Measurements from ENCODE around the gene MEP1A. TPM values are rescaled to one million over a fixed set of nuclear protein-coding genes. Genes with fewer than 3 reads are reported as not detected.

MEP1A gene
- total and polyA plus RNA-seq, 2 of the 4 experiments (the other 2 are of a cell fraction) = not detected

DNA sequence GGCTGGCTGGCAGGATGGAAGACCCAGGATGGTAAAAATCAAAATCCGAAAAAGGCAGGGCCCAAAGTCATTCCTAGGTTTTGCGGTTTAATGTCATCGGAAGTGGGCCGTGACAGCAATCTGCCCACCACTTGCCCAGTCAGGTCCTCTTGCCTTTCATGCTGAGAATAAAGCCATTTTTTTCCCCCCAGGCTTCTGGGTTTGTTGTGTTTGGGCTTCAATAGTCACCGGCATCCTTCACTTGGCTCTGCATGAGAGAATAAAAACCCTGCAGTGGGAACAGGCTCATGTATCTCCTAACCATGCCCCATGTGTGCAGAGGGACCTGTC lies 56.1 kb downstream of the MEP1A start:
- in situ Hi-C loops (cut with MboI; ENCODE audit: low sequenced_read_pairs) = loop anchor here (10.0 to 25.0 kb wide), 2 partner anchors 195 to 463 kb away; partner anchors contain the start of genes ADGRF1 and TNFRSF21
- no peak overlapping the region for H3K9ac ChIP-seq (ENCODE audit: low read depth, low read length)
- ChIA-PET POLR2A (ENCODE audit: unreplicated experiment) (no interaction called here), CTCF (interaction anchor here (0.6 to 2.0 kb wide), 9 partner anchors 11 to 539 kb away, joined by 3 to 11 read pairs (median 3); no protein-coding TSS in a partner anchor)
- H3K79me1 ChIP-seq (ENCODE audit: low read depth in 1 of 2, low read length in 2 of 2) = no peaks in the 10 kb centered on the region
- dilution Hi-C loops (cut with HindIII; ENCODE audit: low sequenced_read_pairs, unreplicated experiment) = no loop called here
- H2AFZ ChIP-seq (replicated peaks; ENCODE audit: low read length, poor library complexity) = no peak overlapping the region
- TF ChIP-seq, protein P1, sequence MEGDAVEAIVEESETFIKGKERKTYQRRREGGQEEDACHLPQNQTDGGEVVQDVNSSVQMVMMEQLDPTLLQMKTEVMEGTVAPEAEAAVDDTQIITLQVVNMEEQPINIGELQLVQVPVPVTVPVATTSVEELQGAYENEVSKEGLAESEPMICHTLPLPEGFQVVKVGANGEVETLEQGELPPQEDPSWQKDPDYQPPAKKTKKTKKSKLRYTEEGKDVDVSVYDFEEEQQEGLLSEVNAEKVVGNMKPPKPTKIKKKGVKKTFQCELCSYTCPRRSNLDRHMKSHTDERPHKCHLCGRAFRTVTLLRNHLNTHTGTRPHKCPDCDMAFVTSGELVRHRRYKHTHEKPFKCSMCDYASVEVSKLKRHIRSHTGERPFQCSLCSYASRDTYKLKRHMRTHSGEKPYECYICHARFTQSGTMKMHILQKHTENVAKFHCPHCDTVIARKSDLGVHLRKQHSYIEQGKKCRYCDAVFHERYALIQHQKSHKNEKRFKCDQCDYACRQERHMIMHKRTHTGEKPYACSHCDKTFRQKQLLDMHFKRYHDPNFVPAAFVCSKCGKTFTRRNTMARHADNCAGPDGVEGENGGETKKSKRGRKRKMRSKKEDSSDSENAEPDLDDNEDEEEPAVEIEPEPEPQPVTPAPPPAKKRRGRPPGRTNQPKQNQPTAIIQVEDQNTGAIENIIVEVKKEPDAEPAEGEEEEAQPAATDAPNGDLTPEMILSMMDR (conservative IDR thresholded peaks at IDR 0.05; ENCODE audit: low read depth, low read length) = no peak
- TF ChIP-seq RAD21 (IDR thresholded peaks at IDR 0.05; ENCODE audit: low read length) (no peak), CEBPB (IDR thresholded peaks at IDR 0.05; ENCODE audit: low read depth, low read length) (no peak), RFX5 (IDR thresholded peaks at IDR 0.05; ENCODE audit: low read depth, low read length) (no peak), MXI1 (IDR thresholded peaks at IDR 0.05; ENCODE audit: borderline replicate concordance, low read depth, low read length) (no peak), FOS (IDR thresholded peaks at IDR 0.05; ENCODE audit: low read depth, low read length) (no peak), NFE2L2 (IDR thresholded peaks at IDR 0.05; ENCODE audit: low read depth, low read length) (no peak), RCOR1 (IDR thresholded peaks at IDR 0.05; ENCODE audit: insufficient replicate concordance, low read length) (no peak), MAZ (IDR thresholded peaks at IDR 0.05; ENCODE audit: borderline replicate concordance, low read depth, low read length) (no peak), POLR2A (IDR thresholded peaks at IDR 0.05; ENCODE audit: low read depth, low read length) (no peak), BHLHE40 (IDR thresholded peaks at IDR 0.05; ENCODE audit: low read depth, low read length) (no peak), MAFK (IDR thresholded peaks at IDR 0.05; ENCODE audit: low read depth, low read length) (no peak), CHD1 (IDR thresholded peaks at IDR 0.05; ENCODE audit: low read depth, low read length) (no peak), SMC3 (IDR thresholded peaks at IDR 0.05; ENCODE audit: low read depth, low read length) (no peak)
- TF ChIP-seq, protein P2, sequence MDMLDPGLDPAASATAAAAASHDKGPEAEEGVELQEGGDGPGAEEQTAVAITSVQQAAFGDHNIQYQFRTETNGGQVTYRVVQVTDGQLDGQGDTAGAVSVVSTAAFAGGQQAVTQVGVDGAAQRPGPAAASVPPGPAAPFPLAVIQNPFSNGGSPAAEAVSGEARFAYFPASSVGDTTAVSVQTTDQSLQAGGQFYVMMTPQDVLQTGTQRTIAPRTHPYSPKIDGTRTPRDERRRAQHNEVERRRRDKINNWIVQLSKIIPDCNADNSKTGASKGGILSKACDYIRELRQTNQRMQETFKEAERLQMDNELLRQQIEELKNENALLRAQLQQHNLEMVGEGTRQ (IDR thresholded peaks at IDR 0.05; ENCODE audit: low read depth, low read length) = no peak
- TF ChIP-seq, protein P3, sequence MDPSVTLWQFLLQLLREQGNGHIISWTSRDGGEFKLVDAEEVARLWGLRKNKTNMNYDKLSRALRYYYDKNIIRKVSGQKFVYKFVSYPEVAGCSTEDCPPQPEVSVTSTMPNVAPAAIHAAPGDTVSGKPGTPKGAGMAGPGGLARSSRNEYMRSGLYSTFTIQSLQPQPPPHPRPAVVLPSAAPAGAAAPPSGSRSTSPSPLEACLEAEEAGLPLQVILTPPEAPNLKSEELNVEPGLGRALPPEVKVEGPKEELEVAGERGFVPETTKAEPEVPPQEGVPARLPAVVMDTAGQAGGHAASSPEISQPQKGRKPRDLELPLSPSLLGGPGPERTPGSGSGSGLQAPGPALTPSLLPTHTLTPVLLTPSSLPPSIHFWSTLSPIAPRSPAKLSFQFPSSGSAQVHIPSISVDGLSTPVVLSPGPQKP (IDR thresholded peaks at IDR 0.05; ENCODE audit: borderline replicate concordance, low read depth, low read length) = no peak
- H3K9me3 ChIP-seq (ENCODE audit: control insufficient read depth, insufficient read depth, low read length) = no peaks in the 10 kb centered on the region
- H2BK15ac ChIP-seq (ENCODE audit: low read depth, low read length) = no peak overlapping the region
- BruUV-seq (replicated peaks) = no TSS peak
- no peak overlapping the region for H3K56ac ChIP-seq (ENCODE audit: extremely low read depth, insufficient read depth, low read length)
- H2BK5ac ChIP-seq (ENCODE audit: low read depth, low read length, poor library complexity, severe bottlenecking) = no peak overlapping the region
- H4K8ac ChIP-seq (ENCODE audit: low read depth in 2 of 2, low read length in 2 of 2) = no peak overlapping the region
- H2BK120ac ChIP-seq (ENCODE audit: low read depth, low read length) = no peak overlapping the region
- H3K27ac ChIP-seq (ENCODE audit: insufficient read depth, low read length) = no peak overlapping the region
- H3K4me1 ChIP-seq (ENCODE audit: control insufficient read depth, insufficient read depth, low read length) = no peaks in the 10 kb centered on the region
- no peak overlapping the region for H3K4me2 ChIP-seq (ENCODE audit: low read depth, low read length)
- no peak overlapping the region for H3K4me3 ChIP-seq (ENCODE audit: insufficient read depth, low read depth, low read length)
- ATAC-seq (ENCODE audit: low read depth) (no peak), DNase-seq (no peak)
- H2AK5ac ChIP-seq (ENCODE audit: low read depth, low read length) = no peak overlapping the region
- no peak overlapping the region for H4K5ac ChIP-seq (ENCODE audit: low read depth, low read length)
- H3K9me1 ChIP-seq (ENCODE audit: insufficient read depth, low read length) = no peaks in the 10 kb centered on the region
- H3K4ac ChIP-seq (ENCODE audit: low read depth, low read length) = no peak overlapping the region
- H4K91ac ChIP-seq (ENCODE audit: insufficient read depth, low read depth, low read length) = no peak overlapping the region
- no peak overlapping the region for H2BK20ac ChIP-seq (ENCODE audit: low read depth, low read length)
- H3K23ac ChIP-seq (ENCODE audit: low read depth, low read length) = no peak overlapping the region
- H2AK9ac ChIP-seq (replicated peaks; ENCODE audit: low read depth, low read length, poor library complexity) = no peak overlapping the region
- H3K36me3 ChIP-seq (ENCODE audit: control insufficient read depth, insufficient read depth, low read length) = no peaks in the 10 kb centered on the region
- H3K18ac ChIP-seq (ENCODE audit: low read depth, low read length) = no peak overlapping the region
- intact Hi-C loops (cut with micrococcal nuclease) = loop anchor here (1.0 to 5.0 kb wide), 3 partner anchors 142 to 463 kb away; no protein-coding TSS in a partner anchor
- H4K20me1 ChIP-seq (ENCODE audit: insufficient read depth, low read length) = no peaks in the 10 kb centered on the region
- peaks cover 2% of the 10 kb centered on the region; the same call in 1 of the 2 replicates for H3K27me3 ChIP-seq (ENCODE audit: control insufficient read depth, insufficient read depth, low read length)
- H3K14ac ChIP-seq (replicated peaks; ENCODE audit: low read depth, low read length) = no peak overlapping the region
- WGBS, 2 experiments (ENCODE audit: extremely low coverage in 2 of 2, insufficient read length in 1 of 2) = 52% methylated on average over 3 of the region's 5 CpGs; no CpG with 5 or more reads in 1 of the 2 experiments

Measured in IMR-90 (cell line).